LNCaP clone FGC (cell line): ENCODE measurements around the gene LCT.

Source experiments
- DNase-seq: peaks from one replicate; pipeline ENCODE4 v3.0.0-alpha.2; 2011; ENCODE audit warnings: low read depth
- H3K4me3 ChIP-seq: 2 replicates; pipeline ENCODE4 v1.5.1; 2011; ENCODE audit warnings: mild to moderate bottlenecking, low read depth, low read length, control low read depth
- TF ChIP-seq, protein P1 (sequence below): IDR thresholded peaks from 2 replicates; pipeline ENCODE4 v1.5.1; 2012; ENCODE audit warnings: mild to moderate bottlenecking; ENCODE audit not compliant: control insufficient read depth, insufficient read depth; ENCODE audit errors: extremely low read depth

Gene LCT

DNA sequence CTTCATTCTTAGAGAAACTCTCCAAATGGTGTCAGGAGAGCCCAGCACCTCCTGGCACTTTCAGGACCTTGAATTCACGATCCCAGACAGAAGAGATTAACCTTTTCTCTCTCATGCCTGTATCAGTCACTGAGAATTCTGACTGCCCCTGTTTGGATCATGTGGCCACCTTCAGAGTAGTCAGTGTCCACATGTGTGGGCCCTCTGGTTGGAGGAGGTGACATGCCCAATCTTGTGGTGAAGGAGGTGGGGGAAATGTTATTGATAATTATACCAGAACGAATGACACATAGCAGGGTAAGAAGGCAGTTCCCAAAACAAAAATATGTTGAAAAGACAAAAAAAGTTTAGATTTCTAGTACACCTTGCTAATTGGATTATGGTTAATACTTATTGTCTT is 63.7 kb downstream of the LCT start:
- DNase-seq: no peak
- TF ChIP-seq, protein P1, sequence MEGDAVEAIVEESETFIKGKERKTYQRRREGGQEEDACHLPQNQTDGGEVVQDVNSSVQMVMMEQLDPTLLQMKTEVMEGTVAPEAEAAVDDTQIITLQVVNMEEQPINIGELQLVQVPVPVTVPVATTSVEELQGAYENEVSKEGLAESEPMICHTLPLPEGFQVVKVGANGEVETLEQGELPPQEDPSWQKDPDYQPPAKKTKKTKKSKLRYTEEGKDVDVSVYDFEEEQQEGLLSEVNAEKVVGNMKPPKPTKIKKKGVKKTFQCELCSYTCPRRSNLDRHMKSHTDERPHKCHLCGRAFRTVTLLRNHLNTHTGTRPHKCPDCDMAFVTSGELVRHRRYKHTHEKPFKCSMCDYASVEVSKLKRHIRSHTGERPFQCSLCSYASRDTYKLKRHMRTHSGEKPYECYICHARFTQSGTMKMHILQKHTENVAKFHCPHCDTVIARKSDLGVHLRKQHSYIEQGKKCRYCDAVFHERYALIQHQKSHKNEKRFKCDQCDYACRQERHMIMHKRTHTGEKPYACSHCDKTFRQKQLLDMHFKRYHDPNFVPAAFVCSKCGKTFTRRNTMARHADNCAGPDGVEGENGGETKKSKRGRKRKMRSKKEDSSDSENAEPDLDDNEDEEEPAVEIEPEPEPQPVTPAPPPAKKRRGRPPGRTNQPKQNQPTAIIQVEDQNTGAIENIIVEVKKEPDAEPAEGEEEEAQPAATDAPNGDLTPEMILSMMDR: no peak
- no peak overlapping the region for H3K4me3 ChIP-seq

DNA sequence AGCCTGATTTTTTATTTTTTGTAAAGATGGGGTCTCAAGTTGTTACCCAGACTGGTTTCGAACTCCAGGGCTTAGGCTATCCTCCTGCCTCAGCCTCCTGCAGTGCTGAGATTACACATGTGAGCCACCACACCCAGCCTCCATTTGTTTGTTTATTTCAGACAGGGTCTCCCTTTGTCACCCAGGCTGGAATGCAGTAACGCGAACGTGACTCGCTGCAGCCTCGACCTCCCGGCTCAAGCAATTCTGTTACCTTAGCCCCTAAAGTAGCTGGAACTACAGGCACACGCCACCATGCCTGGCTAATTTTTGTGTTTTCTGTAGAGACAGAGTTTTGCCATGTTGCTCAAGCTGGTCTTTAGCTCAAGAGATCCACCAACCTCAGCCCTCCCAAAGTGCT is 68.1 kb downstream of the LCT start:
- TF ChIP-seq, protein P1: no peak
- no peak for DNase-seq
- no peak overlapping the region for H3K4me3 ChIP-seq

DNA sequence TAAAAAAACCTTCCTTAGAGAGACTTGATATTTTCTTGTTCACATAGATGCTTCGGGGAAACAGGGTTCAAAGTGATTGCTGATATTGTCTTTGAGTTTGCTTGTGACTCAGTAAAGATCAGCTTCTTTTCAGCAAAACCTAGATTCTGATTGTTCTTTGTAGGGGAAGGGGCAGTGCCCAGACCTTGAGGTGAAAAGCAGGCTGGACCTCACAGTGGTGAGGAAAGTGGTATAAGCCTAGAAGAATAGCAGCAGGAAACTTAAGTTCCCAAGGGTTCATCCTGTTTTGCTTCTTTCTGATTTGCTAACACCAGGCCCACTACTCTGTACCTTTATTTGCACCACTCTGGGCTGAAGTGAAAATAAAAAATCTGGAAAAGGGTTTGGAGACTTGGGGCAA is 74.5 kb downstream of the LCT start:
- no peak for DNase-seq

DNA sequence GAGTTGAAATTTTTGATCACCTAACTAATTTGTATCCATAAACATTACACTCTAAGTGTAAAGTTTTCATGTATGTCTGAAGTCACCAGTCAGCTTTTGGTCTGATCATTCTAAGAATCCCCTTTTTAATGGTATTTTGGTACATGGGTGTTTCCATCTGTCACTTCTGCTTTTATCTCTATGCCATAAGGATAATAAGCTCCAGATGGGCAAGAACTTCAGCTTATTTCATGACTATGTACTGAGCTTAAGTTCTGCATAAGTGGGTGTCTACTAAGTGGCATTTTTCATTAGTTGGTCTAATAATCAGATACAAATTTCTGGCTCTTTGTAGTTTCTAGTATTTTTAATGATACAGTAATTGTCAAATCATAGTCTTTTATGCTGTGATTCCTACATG is 75.0 kb downstream of the LCT start:
- TF ChIP-seq, protein P1: no peak
- DNase-seq: no peak

More for the DNA sequence above, 74.5 kb downstream of the LCT start:
- H3K4me3 ChIP-seq: no peak overlapping the region
- TF ChIP-seq, protein P1: no peak

DNA sequence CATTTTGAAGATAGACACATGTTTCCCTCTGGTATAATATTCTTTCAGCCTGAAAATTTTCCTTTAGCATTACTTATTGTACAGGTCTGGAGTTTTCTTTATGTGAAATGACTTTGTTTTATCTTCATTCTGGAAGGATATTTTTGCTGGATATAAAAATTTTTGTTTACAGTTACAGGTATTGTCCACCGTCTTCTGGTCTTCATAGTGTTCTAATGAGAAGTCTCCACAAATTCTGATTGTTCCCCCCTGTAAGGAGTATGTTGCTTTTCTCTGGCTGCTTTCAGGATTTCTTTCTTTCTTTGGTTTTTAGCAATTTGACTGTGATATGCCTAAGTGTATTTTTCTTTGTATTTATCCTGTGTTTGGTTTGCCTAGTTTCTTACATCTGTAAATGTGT is 80.3 kb downstream of the LCT start:
- TF ChIP-seq, protein P1: no peak
- no peak for DNase-seq

More for the DNA sequence above, 75.0 kb downstream of the LCT start:
- no peak overlapping the region for H3K4me3 ChIP-seq

DNA sequence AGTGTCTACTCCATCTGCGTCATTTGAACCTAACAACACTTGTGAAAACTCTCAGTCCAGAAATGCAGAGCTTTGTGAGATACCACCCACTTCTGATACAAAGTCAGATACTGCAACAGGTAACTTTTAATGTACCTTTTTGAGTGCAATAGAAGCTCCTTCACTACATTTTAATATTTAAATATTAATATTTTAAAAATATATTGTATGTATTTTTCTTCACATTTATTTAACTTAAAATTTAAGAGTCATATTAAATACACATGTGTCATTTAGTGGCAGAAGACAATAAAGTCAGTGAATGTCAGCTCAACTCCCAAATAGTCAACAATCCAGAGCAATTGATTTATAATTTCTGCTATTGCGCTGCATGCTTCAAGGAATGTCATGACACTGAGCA is 81.4 kb downstream of the LCT start:
- no peak for DNase-seq
- TF ChIP-seq, protein P1: no peak
- H3K4me3 ChIP-seq: no peak overlapping the region

More for the DNA sequence above, 80.3 kb downstream of the LCT start:
- no peak overlapping the region for H3K4me3 ChIP-seq

DNA sequence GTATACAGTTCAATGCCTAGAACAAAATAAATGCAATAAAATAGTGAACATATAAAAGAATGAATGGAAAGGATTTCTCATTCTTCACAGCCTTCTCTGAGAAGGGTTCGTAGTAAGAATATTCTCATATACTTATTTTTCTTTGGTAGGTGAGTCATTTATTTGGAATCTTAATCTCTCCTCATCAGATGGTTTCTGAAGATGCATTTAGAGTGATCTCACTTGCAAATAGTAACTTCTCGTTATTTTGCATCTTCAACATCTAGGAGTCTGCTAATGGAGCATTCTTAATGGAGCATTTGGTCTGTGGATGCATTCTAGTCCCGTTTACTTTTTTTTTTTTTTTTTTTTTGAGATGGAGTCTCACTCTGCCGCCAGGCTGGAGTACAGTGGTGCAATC is 91.4 kb downstream of the LCT start:
- no peak for DNase-seq
- no peak overlapping the region for H3K4me3 ChIP-seq
- TF ChIP-seq, protein P1: no peak
